GM18520 (cell line): Measurements from ENCODE around the gene TEX261.
"Not testable (repeated sequence)": the region's sequence is repeated elsewhere in the genome, so short reads cannot be mapped to it uniquely, and the experiment has no call there.

Experiments
- ATAC-seq: cut with Tn5 transposase; IDR thresholded peaks from one replicate; pipeline ENCODE4 v1.9.1; 2021; ENCODE audit not compliant: unreplicated experiment

The TEX261 gene

GRCh38 chr2:70994699-70995425 is at the start of gene TEX261:
Gene TEX261, minus strand, starts transcription at chr2:70994873. Its CDS starts 116 bp downstream, at chr2:70994757.
- ATAC-seq, result peak; percentile 94

- ATAC-seq, result no peak
Measured at GRCh38 chr2:71043531-71044407, 49.1 kb upstream of the TEX261 start.

- ATAC-seq, result no peak
Measured at GRCh38 chr2:71042287-71042686, 47.6 kb upstream of the TEX261 start.

GRCh38 chr2:71036296-71036695 is 41.6 kb upstream of the TEX261 start:
- not testable (repeated sequence) for ATAC-seq

- ATAC-seq, result not testable (repeated sequence)
Measured at GRCh38 chr2:71023553-71024243, 29.0 kb upstream of the TEX261 start.

- ATAC-seq, result not testable (repeated sequence)
Measured at GRCh38 chr2:71021394-71021793, 26.7 kb upstream of the TEX261 start.

- not testable (repeated sequence) for ATAC-seq
Measured at GRCh38 chr2:71019989-71020388, 25.3 kb upstream of the TEX261 start.

GRCh38 chr2:71018625-71019024 is 24.0 kb upstream of the TEX261 start:
- ATAC-seq, result no peak

GRCh38 chr2:71011786-71012185 is 17.1 kb upstream of the TEX261 start:
- ATAC-seq, result not testable (repeated sequence)

GRCh38 chr2:71008342-71008741 is 13.7 kb upstream of the TEX261 start:
- ATAC-seq, result no peak

GRCh38 chr2:71006955-71007799 is 12.5 kb upstream of the TEX261 start:
- no peak for ATAC-seq

- ATAC-seq, result no peak
Measured at GRCh38 chr2:71006323-71006722, 11.7 kb upstream of the TEX261 start.

- no peak for ATAC-seq
Measured at GRCh38 chr2:71005271-71006202, 10.9 kb upstream of the TEX261 start.

- no peak for ATAC-seq
Measured at GRCh38 chr2:71004857-71005256, 10.2 kb upstream of the TEX261 start.

GRCh38 chr2:71003966-71004755 is 9.5 kb upstream of the TEX261 start:
- no peak for ATAC-seq

- ATAC-seq, result no peak
Measured at GRCh38 chr2:71003396-71003795, 8.7 kb upstream of the TEX261 start.

- ATAC-seq, result no peak
Measured at GRCh38 chr2:71001981-71002570, 7.4 kb upstream of the TEX261 start.

- ATAC-seq, result no peak
Measured at GRCh38 chr2:71001592-71001927, 6.9 kb upstream of the TEX261 start.
